Measurements from ENCODE around the gene MATCAP1.

MATCAP1 gene

DNA sequence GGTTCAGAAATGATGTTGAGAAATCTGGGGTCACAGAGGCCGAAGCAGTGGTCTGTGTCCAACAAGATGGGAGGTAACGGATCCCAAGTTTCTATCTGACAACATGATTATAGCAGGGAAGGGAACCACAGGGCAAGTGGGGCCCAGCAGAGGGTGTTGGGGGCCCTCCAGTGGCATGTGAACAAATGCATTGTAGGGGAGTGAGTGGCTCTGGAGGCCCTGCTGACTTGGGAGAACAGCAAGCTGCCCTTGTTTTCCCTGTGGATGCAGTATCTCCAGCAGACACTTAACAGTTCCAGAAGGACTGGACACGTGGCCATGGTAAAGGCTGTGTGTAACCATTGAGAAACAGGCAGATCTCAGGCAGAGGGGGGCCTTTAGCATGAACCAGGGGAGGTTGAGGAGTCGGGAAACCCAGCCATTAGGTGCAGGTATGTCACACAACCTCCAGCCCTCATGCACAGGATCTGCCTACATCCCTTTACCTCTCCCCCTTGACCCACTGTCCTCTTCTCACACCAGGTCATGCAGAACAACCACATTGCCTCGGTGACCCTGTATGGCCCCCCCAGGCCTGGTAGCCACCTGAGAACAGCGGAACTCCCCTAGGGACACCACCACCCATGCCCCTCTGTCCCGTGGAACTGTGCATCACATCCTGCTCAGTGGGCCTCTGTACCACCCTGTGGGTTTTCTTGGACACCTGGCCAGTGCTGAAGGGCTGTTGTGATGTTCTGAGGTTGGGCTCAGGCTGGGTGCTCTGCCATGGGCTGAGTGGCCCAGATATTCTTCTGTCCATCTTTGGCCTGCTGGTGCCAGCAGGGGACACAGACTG lies 37.0 kb downstream of the MATCAP1 start:
- intact Hi-C loops (cut with micrococcal nuclease), result no loop called here
- Mint-ChIP-seq H3K4me3 (no peak overlapping the region), H3K27me3 (peaks cover 35% of the 10 kb centered on the region), H3K36me3 (ENCODE audit: low read depth) (peaks cover 80% of the 10 kb centered on the region), H3K27ac (no peak overlapping the region), H3K9me3 (no peaks in the 10 kb centered on the region), H3K4me1 (ENCODE audit: low read depth) (no peaks in the 10 kb centered on the region)

- H3K36me3 Mint-ChIP-seq (ENCODE audit: low read depth), result peaks cover 90% of the 10 kb centered on the region
- peaks cover 25% of the 10 kb centered on the region for H3K27me3 Mint-ChIP-seq
- intact Hi-C loops (cut with micrococcal nuclease), result no loop called here
- H3K4me3 Mint-ChIP-seq, result no peak overlapping the region
- H3K27ac Mint-ChIP-seq, result no peak overlapping the region
- no peaks in the 10 kb centered on the region for H3K4me1 Mint-ChIP-seq (ENCODE audit: low read depth)
- no peaks in the 10 kb centered on the region for H3K9me3 Mint-ChIP-seq
Observed at GRCh38 chr16:67145746-67146145, 38.0 kb downstream of the MATCAP1 start.

DNA sequence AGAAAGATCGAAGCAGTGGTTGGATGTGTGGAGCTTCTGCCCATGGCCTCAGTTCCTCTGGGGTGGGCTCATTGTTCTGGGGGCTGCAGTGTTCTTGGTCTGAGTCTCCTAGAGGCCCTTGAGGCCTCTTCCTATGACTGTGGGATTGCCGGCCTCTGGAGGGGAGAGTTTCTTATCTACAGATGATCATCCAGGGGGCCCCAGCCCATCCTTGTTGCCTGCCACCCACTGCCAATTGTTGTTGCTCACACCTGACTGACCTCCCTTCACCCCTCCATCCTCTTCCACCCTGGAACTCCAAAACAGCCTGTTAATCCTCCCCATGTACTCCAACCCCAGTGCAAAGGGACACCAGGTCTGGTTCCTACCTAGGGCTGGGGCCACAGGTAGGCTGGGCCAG lies 38.8 kb downstream of the MATCAP1 start:
- Mint-ChIP-seq H3K27ac (no peak overlapping the region), H3K27me3 (peaks cover 19% of the 10 kb centered on the region), H3K4me1 (ENCODE audit: low read depth) (no peaks in the 10 kb centered on the region), H3K4me3 (no peak overlapping the region), H3K36me3 (ENCODE audit: low read depth) (peaks cover 98% of the 10 kb centered on the region), H3K9me3 (no peaks in the 10 kb centered on the region)
- intact Hi-C loops (cut with micrococcal nuclease), result no loop called here

DNA sequence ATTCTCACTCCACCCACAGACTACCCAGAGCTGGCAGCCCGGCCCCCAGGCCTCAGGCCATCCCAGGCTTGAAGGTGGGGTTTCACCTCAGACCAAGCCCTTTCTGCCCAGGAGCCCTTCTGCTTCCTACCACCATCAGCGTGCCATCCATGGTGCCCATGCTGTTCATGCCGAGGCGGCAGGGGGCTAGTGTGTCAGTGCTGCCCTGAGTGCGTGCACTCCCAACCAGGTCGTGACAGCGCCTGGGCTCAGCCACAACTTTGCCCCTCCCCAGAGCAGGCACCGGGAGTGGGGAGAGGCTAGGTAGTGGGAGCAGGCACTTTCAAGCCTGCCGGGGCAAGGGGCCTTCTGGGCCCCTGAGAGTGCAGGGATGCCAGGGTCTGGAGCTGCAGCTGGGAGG lies 41.4 kb downstream of the MATCAP1 start:
- H3K27ac Mint-ChIP-seq, result no peak overlapping the region
- H3K27me3 Mint-ChIP-seq, result no peaks in the 10 kb centered on the region
- H3K36me3 Mint-ChIP-seq (ENCODE audit: low read depth), result peaks cover 100% of the 10 kb centered on the region
- H3K4me3 Mint-ChIP-seq, result no peak overlapping the region
- H3K4me1 Mint-ChIP-seq (ENCODE audit: low read depth), result peaks cover 7% of the 10 kb centered on the region
- H3K9me3 Mint-ChIP-seq, result no peaks in the 10 kb centered on the region
- intact Hi-C loops (cut with micrococcal nuclease), result no loop called here

GRCh38 chr16:67141391-67141790 lies 42.4 kb downstream of the MATCAP1 start:
- H3K27me3 Mint-ChIP-seq, result no peaks in the 10 kb centered on the region
- peaks cover 12% of the 10 kb centered on the region for H3K4me1 Mint-ChIP-seq (ENCODE audit: low read depth)
- H3K4me3 Mint-ChIP-seq, result no peak overlapping the region
- peaks cover 100% of the 10 kb centered on the region for H3K36me3 Mint-ChIP-seq (ENCODE audit: low read depth)
- H3K27ac Mint-ChIP-seq, result no peak overlapping the region
- intact Hi-C loops (cut with micrococcal nuclease), result no loop called here
- no peaks in the 10 kb centered on the region for H3K9me3 Mint-ChIP-seq

- H3K27ac Mint-ChIP-seq, result no peak overlapping the region
- intact Hi-C loops (cut with micrococcal nuclease), result no loop called here
- H3K36me3 Mint-ChIP-seq (ENCODE audit: low read depth), result peaks cover 100% of the 10 kb centered on the region
- peaks cover 12% of the 10 kb centered on the region for H3K4me1 Mint-ChIP-seq (ENCODE audit: low read depth)
- H3K27me3 Mint-ChIP-seq, result no peaks in the 10 kb centered on the region
- H3K9me3 Mint-ChIP-seq, result no peaks in the 10 kb centered on the region
- no peak overlapping the region for H3K4me3 Mint-ChIP-seq
Observed at GRCh38 chr16:67137605-67138004, 46.2 kb downstream of the MATCAP1 start.

GRCh38 chr16:67129422-67129821 lies 54.3 kb downstream of the MATCAP1 start:
- no peak overlapping the region for H3K4me3 Mint-ChIP-seq
- H3K36me3 Mint-ChIP-seq (ENCODE audit: low read depth), result peaks cover 99% of the 10 kb centered on the region
- peaks cover 18% of the 10 kb centered on the region for H3K4me1 Mint-ChIP-seq (ENCODE audit: low read depth)
- H3K27me3 Mint-ChIP-seq, result no peaks in the 10 kb centered on the region
- no peaks in the 10 kb centered on the region for H3K9me3 Mint-ChIP-seq
- H3K27ac Mint-ChIP-seq, result no peak overlapping the region
- intact Hi-C loops (cut with micrococcal nuclease), result no loop called here

DNA sequence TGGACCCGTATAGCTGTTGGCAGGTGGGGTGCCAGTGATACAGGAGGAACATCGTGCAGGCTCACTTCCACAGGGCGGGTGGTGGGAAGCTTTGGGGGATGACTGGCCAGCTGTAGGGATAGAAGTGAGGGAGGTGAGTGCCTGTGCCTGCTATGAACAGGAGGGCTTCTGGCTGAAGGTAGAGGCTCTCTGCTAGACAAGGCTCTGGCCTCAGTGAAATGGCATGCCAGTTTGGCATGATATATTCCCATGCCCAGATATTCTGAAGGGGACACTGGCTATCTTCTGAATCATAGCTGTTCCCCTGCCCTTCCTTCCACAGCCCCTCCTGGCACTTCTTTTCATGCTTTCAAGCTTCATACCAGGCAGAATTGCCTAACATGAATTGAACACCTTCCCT lies 54.9 kb downstream of the MATCAP1 start:
- Mint-ChIP-seq H3K4me1 (ENCODE audit: low read depth) (peaks cover 19% of the 10 kb centered on the region), H3K36me3 (ENCODE audit: low read depth) (peaks cover 99% of the 10 kb centered on the region), H3K9me3 (no peaks in the 10 kb centered on the region), H3K27me3 (no peaks in the 10 kb centered on the region), H3K4me3 (no peak overlapping the region), H3K27ac (no peak overlapping the region)
- intact Hi-C loops (cut with micrococcal nuclease), result no loop called here

GRCh38 chr16:67128417-67128816 lies 55.3 kb downstream of the MATCAP1 start:
- Mint-ChIP-seq H3K9me3 (no peaks in the 10 kb centered on the region), H3K36me3 (ENCODE audit: low read depth) (peaks cover 99% of the 10 kb centered on the region), H3K4me3 (no peak overlapping the region), H3K27me3 (no peaks in the 10 kb centered on the region), H3K4me1 (ENCODE audit: low read depth) (peaks cover 19% of the 10 kb centered on the region), H3K27ac (no peak overlapping the region)
- intact Hi-C loops (cut with micrococcal nuclease), result no loop called here
